Lung (tissue), 12 donors: ENCODE measurements around the gene BCL2L13. TPM values are rescaled to one million over a fixed set of nuclear protein-coding genes. Genes with fewer than 3 reads are reported as not detected.

ENCODE experiments used
- ATAC-seq: fragments of 200-7000 bp; cut with Tn5 transposase; one replicate; pipeline ENCODE4 v1.9.1; 2020; ENCODE audit warnings: moderate number of reproducible peaks; ENCODE audit not compliant: insufficient read depth, low FRiP score
- DNase-seq, 3 donors: peaks; one replicate each; pipeline ENCODE4 v3.0.0-alpha.2; 2013 to 2017
- H3K27ac ChIP-seq, 2 donors: one replicate each; pipeline ENCODE4 v1.5.1; 2013; ENCODE audit warnings: mild to moderate bottlenecking in 2 of 2, moderate library complexity in 2 of 2, control low read depth in 1 of 2, inconsistent platforms in 1 of 2, low read depth in 1 of 2, low read length in 1 of 2
- H3K27me3 ChIP-seq, 3 donors: one replicate each; pipeline ENCODE4 v1.5.1; 2013; ENCODE audit warnings: low read length in 2 of 3; ENCODE audit not compliant: control insufficient read depth in 3 of 3, insufficient read depth in 3 of 3
- H3K36me3 ChIP-seq, 4 donors: one replicate each; pipeline ENCODE4 v1.5.1; 2013; ENCODE audit warnings: low read length in 4 of 4, mild to moderate bottlenecking in 1 of 4, moderate library complexity in 1 of 4; ENCODE audit not compliant: control insufficient read depth in 4 of 4, insufficient read depth in 4 of 4
- H3K4me1 ChIP-seq, 5 donors: one replicate each; pipeline ENCODE4 v1.5.1; 2013; ENCODE audit warnings: low read length in 5 of 5, mild to moderate bottlenecking in 2 of 5, moderate library complexity in 1 of 5; ENCODE audit not compliant: control insufficient read depth in 5 of 5, insufficient read depth in 5 of 5
- H3K4me3 ChIP-seq: one replicate; pipeline ENCODE4 v1.5.1; 2013; ENCODE audit warnings: mild to moderate bottlenecking, control low read depth, moderate library complexity
- H3K9ac ChIP-seq, 2 donors: one replicate each; pipeline ENCODE4 v1.5.1; 2013; ENCODE audit warnings: low read length in 2 of 2, control low read depth in 1 of 2; ENCODE audit not compliant: insufficient read depth in 1 of 2
- H3K9me3 ChIP-seq, 4 donors: one replicate each; pipeline ENCODE4 v1.5.1; 2013; ENCODE audit warnings: low read length in 3 of 4, mild to moderate bottlenecking in 1 of 4, moderate library complexity in 1 of 4; ENCODE audit not compliant: control insufficient read depth in 4 of 4, insufficient read depth in 3 of 4
- WGBS, 2 donors: extraction: QIAGEN DNeasy Blood & Tissue Kit; methylation state at CpG; one replicate each; pipeline ENCODE4 v1.1.7; 2013; 5-methylcytosine and 5-hydroxymethylcytosine counted together
- polyA plus RNA-seq, 2 donors: library from polyadenylated mRNA; stranded (reverse); fragments of 200-250 nt; gene quantifications; one replicate each; pipeline ENCODE4 v1.2.1, GENCODE V29; 2013
- total RNA-seq, 2 donors: library from RNA; depleted of rRNA in 1 of 2; stranded (reverse); fragments of >200 nt in 1 of 2; gene quantifications; one replicate each; pipeline ENCODE4 v1.2.1, GENCODE V29; 2014 to 2021
- TF ChIP-seq, protein P1 (sequence below): IDR thresholded peaks from 2 replicates; pipeline ENCODE4 v1.5.1; 2012; ENCODE audit warnings: mild to moderate bottlenecking; ENCODE audit errors: control extremely low read depth, extremely low read depth
- donor health status: control.
- donor health status: control.
- donor health status: Bipolar disorder and iron deficiency.
- donor health status: healthy.
- donor health status: DM: yes; HTN: yes; CAD: no.

BCL2L13 gene
- total and polyA plus RNA-seq, 4 donors: 21.4 to 52.4 (median 33.8) TPM

DNA sequence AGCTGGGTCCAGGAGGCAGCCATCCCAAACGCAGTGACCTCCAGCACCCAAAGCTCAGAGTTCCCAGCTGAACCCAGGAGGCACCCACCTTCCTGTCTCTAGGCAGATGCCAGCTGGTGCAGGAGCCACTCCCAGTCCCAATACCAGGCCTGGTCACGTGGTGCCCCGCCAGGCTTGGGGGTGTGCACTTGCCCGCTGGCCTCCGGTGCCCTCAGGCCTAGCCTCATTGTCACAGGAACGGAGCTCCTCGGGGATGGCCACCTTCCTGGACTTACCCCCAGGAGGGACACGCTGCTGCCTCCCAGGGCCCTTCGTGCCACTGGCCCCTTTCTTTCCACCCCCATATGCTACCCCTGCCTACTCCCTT lies 131.1 kb downstream of the BCL2L13 start:
- Histone ChIP-seq H3K4me3 (no peak overlapping the region), H3K9ac (no peak overlapping the region), H3K9me3 (no peaks in the 10 kb centered on the region), H3K27ac (no peak overlapping the region), H3K27me3 (no peaks in the 10 kb centered on the region), H3K4me1 (peaks cover 0 to 15% (median 0%) of the 10 kb centered on the region in 5 donors), H3K36me3 (no peaks in the 10 kb centered on the region)
- 81 to 84% methylated on average over 9 of the region's 9 CpGs for WGBS, 2 donors
- no peak for DNase-seq
- TF ChIP-seq, protein P1, sequence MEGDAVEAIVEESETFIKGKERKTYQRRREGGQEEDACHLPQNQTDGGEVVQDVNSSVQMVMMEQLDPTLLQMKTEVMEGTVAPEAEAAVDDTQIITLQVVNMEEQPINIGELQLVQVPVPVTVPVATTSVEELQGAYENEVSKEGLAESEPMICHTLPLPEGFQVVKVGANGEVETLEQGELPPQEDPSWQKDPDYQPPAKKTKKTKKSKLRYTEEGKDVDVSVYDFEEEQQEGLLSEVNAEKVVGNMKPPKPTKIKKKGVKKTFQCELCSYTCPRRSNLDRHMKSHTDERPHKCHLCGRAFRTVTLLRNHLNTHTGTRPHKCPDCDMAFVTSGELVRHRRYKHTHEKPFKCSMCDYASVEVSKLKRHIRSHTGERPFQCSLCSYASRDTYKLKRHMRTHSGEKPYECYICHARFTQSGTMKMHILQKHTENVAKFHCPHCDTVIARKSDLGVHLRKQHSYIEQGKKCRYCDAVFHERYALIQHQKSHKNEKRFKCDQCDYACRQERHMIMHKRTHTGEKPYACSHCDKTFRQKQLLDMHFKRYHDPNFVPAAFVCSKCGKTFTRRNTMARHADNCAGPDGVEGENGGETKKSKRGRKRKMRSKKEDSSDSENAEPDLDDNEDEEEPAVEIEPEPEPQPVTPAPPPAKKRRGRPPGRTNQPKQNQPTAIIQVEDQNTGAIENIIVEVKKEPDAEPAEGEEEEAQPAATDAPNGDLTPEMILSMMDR: no peak
- no peak for ATAC-seq

DNA sequence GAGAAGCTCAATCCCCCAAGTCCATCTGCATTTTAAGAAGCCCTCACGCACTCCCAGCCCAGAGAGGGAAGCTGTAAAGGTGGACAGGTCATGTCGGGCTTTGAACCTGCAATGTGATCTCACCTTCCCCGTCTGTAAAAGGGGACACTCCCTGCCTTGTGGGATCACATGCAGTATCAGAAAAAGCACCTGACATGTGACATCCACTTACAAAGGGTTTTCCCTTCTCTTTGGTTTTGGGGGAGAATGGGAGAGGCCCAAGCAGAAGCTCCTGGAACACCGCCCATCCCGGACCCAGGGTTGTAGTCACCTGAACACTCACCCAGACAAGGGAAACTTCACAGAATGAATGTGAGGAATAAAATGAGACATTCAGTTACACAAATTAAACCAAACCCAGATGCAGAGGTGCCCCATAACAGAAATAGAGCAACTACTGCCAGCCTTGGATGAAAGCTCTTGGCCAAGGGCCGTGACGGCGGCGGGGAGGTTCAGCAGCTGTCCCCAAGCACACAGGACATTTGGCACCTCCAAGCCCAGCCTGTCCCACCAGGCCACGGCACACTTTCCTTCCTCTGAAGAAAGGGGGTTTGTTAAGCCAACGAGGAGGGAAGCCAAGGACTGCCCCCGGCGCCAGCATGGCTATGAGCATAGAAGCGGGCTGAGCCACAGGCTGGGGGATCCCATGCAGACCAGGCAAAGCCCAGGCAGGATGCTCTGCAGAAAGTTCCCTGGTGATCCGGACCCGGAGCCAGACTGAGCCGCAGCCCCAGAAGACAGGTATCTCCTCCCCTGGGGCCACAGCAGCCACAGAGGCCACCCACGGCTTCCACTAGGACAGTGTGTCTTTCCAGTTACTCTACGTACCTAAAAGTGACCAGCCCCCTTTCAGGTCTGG lies 131.9 kb downstream of the BCL2L13 start:
- H3K9me3 ChIP-seq: no peaks in the 10 kb centered on the region
- no peak for DNase-seq

DNA sequence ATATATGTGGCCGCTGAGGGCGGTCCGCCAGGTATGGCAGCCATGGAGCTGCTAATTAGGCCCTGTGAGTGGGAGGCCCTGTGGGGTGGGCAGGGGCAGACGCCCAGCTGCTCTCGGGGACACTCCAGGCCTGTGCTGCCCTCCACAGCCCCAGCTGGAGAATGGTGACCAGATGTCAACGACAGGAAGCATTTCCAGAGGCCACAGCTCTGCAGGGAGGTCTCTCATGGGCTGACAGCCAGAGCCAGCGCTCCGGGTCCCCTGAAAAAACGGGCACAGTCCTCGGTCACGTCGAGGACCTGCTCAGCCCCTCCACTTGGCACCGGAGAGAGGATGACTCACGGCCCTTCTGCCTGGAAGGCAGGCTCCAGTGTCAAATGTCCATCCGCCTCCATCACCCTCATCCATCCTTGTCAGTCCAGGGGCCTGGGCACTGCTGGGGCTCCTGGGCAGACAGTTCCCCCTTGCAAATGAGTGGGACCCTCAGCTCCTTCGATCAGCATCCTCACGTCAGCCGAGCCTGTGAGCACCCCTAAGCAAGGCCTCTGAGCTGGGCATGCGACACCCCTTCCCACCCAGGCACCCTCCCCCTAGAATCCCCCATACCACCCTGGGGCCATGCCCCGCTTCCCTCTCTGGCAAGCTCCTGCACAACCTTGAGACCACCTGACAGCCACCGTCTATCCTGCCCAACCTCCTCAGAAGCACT lies 133.8 kb downstream of the BCL2L13 start:
- WGBS, 2 donors: 74 to 81% methylated on average over 21 of the region's 21 CpGs
- Histone ChIP-seq H3K4me3 (no peak overlapping the region), H3K9me3 (no peaks in the 10 kb centered on the region), H3K27ac (no peak overlapping the region), H3K9ac (peak overlapping the region in 1 of 2 donors; percentile 34), H3K4me1 (peaks cover 0 to 16% (median 0%) of the 10 kb centered on the region in 5 donors), H3K27me3 (no peaks in the 10 kb centered on the region), H3K36me3 (no peaks in the 10 kb centered on the region)
- ATAC-seq: no peak
- no peak for DNase-seq
- TF ChIP-seq, protein P1: no peak

More for the DNA sequence above, 131.9 kb downstream of the BCL2L13 start:
- 84 to 91% methylated on average over 19 of the region's 19 CpGs for WGBS, 2 donors
- H3K27ac ChIP-seq: no peak overlapping the region
- H3K27me3 ChIP-seq: no peaks in the 10 kb centered on the region
- H3K36me3 ChIP-seq: no peaks in the 10 kb centered on the region
- no peak for ATAC-seq
- H3K4me3 ChIP-seq: no peak overlapping the region
- TF ChIP-seq, protein P1: no peak
- H3K9ac ChIP-seq: no peak overlapping the region
- peaks cover 0 to 16% (median 0%) of the 10 kb centered on the region in 5 donors for H3K4me1 ChIP-seq
